H9 (cell line): ENCODE measurements around the gene ERI3. TPM values are rescaled to one million over a fixed set of nuclear protein-coding genes. Genes with fewer than 3 reads are reported as not detected.

Experiments used
- DNase-seq: peaks from one replicate; pipeline ENCODE4 v3.0.0-alpha.2; 2017
- H2AFZ ChIP-seq: one replicate; pipeline ENCODE4 v1.6.1; 2013; ENCODE audit warnings: mild to moderate bottlenecking, low read length, control low read depth, moderate library complexity
- H2AK5ac ChIP-seq: 2 replicates; pipeline ENCODE4 v1.6.1; 2013; ENCODE audit warnings: low read length, control low read depth, mixed read lengths; ENCODE audit not compliant: insufficient read length
- H2BK120ac ChIP-seq: one replicate; pipeline ENCODE4 v1.6.1; 2013; ENCODE audit warnings: low read depth, mild to moderate bottlenecking, low read length, control low read depth, inconsistent platforms; ENCODE audit not compliant: poor library complexity, severe bottlenecking
- H2BK12ac ChIP-seq: 2 replicates; pipeline ENCODE4 v1.6.1; 2013; ENCODE audit warnings: low read length, control low read depth, mixed read lengths, low read depth; ENCODE audit not compliant: insufficient read length
- H2BK15ac ChIP-seq: 2 replicates; pipeline ENCODE4 v1.6.1; 2013; ENCODE audit warnings: low read depth, low read length, control low read depth
- H2BK20ac ChIP-seq: one replicate; pipeline ENCODE4 v1.6.1; 2013; ENCODE audit warnings: low read depth, mild to moderate bottlenecking, low read length, control low read depth, inconsistent platforms; ENCODE audit not compliant: poor library complexity, severe bottlenecking
- H2BK5ac ChIP-seq: 2 replicates; pipeline ENCODE4 v1.6.1; 2013; ENCODE audit warnings: low read length, control low read depth, mixed read lengths; ENCODE audit not compliant: insufficient read length
- H3K14ac ChIP-seq: 2 replicates; pipeline ENCODE4 v1.6.1; 2013; ENCODE audit warnings: low read length, control low read depth; ENCODE audit not compliant: insufficient read depth
- H3K18ac ChIP-seq: 2 replicates; pipeline ENCODE4 v1.6.1; 2013; ENCODE audit warnings: low read depth, mild to moderate bottlenecking, mixed read lengths, low read length, control low read depth; ENCODE audit not compliant: insufficient read length
- H3K23ac ChIP-seq: 2 replicates; pipeline ENCODE4 v1.6.1; 2013; ENCODE audit warnings: low read length, control low read depth, mixed read lengths, low read depth; ENCODE audit not compliant: insufficient read length
- H3K23me2 ChIP-seq: 2 replicates; pipeline ENCODE4 v1.6.1; 2013; ENCODE audit warnings: low read depth, mild to moderate bottlenecking, mixed read lengths, low read length, control low read depth; ENCODE audit not compliant: insufficient read length, poor library complexity, severe bottlenecking
- H3K27ac ChIP-seq: 2 replicates; pipeline ENCODE4 v1.5.1; 2013; ENCODE audit warnings: low read length, control low read depth, mixed read lengths, low read depth; ENCODE audit not compliant: insufficient read length
- H3K27me3 ChIP-seq: 2 replicates; pipeline ENCODE4 v1.6.1; 2013; ENCODE audit warnings: low read length, control low read depth, inconsistent platforms; ENCODE audit not compliant: insufficient read depth
- H3K4ac ChIP-seq: 2 replicates; pipeline ENCODE4 v1.6.1; 2013; ENCODE audit warnings: low read depth, mild to moderate bottlenecking, control low read depth, inconsistent platforms, low read length, moderate library complexity
- H3K4me1 ChIP-seq: 2 replicates; pipeline ENCODE4 v1.6.1; 2013; ENCODE audit warnings: low read length, control low read depth, inconsistent platforms; ENCODE audit not compliant: insufficient read depth
- H3K4me2 ChIP-seq: 2 replicates; pipeline ENCODE4 v1.6.1; 2013; ENCODE audit warnings: low read length, control low read depth, mixed read lengths; ENCODE audit not compliant: insufficient read length, insufficient read depth
- H3K56ac ChIP-seq: 2 replicates; pipeline ENCODE4 v1.6.1; 2013; ENCODE audit warnings: low read depth, mild to moderate bottlenecking, mixed read lengths, low read length, control low read depth; ENCODE audit not compliant: insufficient read length
- H3K79me1 ChIP-seq: 2 replicates; pipeline ENCODE4 v1.6.1; 2013; ENCODE audit warnings: low read depth, mild to moderate bottlenecking, moderate library complexity, low read length, control low read depth, inconsistent platforms; ENCODE audit not compliant: insufficient read depth, poor library complexity, severe bottlenecking
- H3K79me2 ChIP-seq: 2 replicates; pipeline ENCODE4 v1.6.1; 2013; ENCODE audit warnings: low read length, control low read depth, inconsistent platforms; ENCODE audit not compliant: insufficient read depth
- H3K9ac ChIP-seq: 2 replicates; pipeline ENCODE4 v1.6.1; 2013; ENCODE audit warnings: low read length, control low read depth, mixed read lengths; ENCODE audit not compliant: insufficient read length; ENCODE audit errors: extremely low read depth
- H3K9me3 ChIP-seq: one replicate; pipeline ENCODE4 v1.6.1; 2013; ENCODE audit warnings: low read depth, low read length, inconsistent platforms; ENCODE audit not compliant: control insufficient read depth
- H3T11ph ChIP-seq: one replicate; pipeline ENCODE4 v1.6.1; 2013; ENCODE audit warnings: mild to moderate bottlenecking, low read length, control low read depth, inconsistent platforms
- H4K20me1 ChIP-seq: one replicate; pipeline ENCODE4 v1.6.1; 2013; ENCODE audit not compliant: control insufficient read depth, insufficient read length, insufficient read depth
- H4K5ac ChIP-seq: 2 replicates; pipeline ENCODE4 v1.6.1; 2013; ENCODE audit warnings: low read depth, mild to moderate bottlenecking, mixed read lengths, low read length, control low read depth; ENCODE audit not compliant: insufficient read length
- H4K8ac ChIP-seq: replicated peaks from 2 replicates; pipeline ENCODE4 v1.6.1; 2013; ENCODE audit warnings: low read length, control low read depth, mixed read lengths, low read depth; ENCODE audit not compliant: insufficient read length
- H4K91ac ChIP-seq: 2 replicates; pipeline ENCODE4 v1.6.1; 2013; ENCODE audit warnings: low read depth, mild to moderate bottlenecking, moderate library complexity, mixed read lengths, low read length, control low read depth; ENCODE audit not compliant: insufficient read length
- H3K27ac Mint-ChIP-seq, 3 experiments: 2 replicates in 2 of 3; 3 replicates in 1 of 3; pipeline ENCODE4 v1.8.0; 2020 to 2021; ENCODE audit warnings: mixed read lengths in 3 of 3, mild to moderate bottlenecking in 1 of 3, moderate library complexity in 1 of 3
- H3K27me3 Mint-ChIP-seq: 2 replicates; pipeline ENCODE4 v1.8.0; 2021; ENCODE audit warnings: low read depth, mild to moderate bottlenecking, moderate library complexity, mixed read lengths
- H3K36me3 Mint-ChIP-seq, 3 experiments: 2 replicates in 2 of 3; 3 replicates in 1 of 3; pipeline ENCODE4 v1.8.0; 2020 to 2021; ENCODE audit warnings: low read depth in 3 of 3, mixed read lengths in 3 of 3; ENCODE audit not compliant: insufficient read depth in 1 of 3
- H3K4me1 Mint-ChIP-seq, 2 experiments: 2 replicates each; pipeline ENCODE4 v1.8.0; 2020; ENCODE audit warnings: mixed read lengths in 2 of 2
- H3K4me3 Mint-ChIP-seq, 2 experiments: 2 replicates in 1 of 2; 3 replicates in 1 of 2; pipeline ENCODE4 v1.8.0; 2020 to 2021; ENCODE audit warnings: mild to moderate bottlenecking in 2 of 2, mixed read lengths in 2 of 2, moderate library complexity in 1 of 2
- H3K9me3 Mint-ChIP-seq, 2 experiments: 2 replicates in 1 of 2; 3 replicates in 1 of 2; pipeline ENCODE4 v1.8.0; 2020; ENCODE audit warnings: mild to moderate bottlenecking in 2 of 2, mixed read lengths in 2 of 2, moderate library complexity in 1 of 2
- WGBS: extraction: QIAGEN DNeasy Blood & Tissue Kit; methylation state at CpG from one replicate; pipeline ENCODE4 v1.1.7; 2013; ENCODE audit warnings: missing lambda C conversion rate, low lambda C conversion rate, mixed read lengths; ENCODE audit not compliant: insufficient read length; ENCODE audit errors: extremely low coverage; 5-methylcytosine and 5-hydroxymethylcytosine counted together
- total RNA-seq: library from RNA; stranded (reverse); gene quantifications from 2 replicates; pipeline ENCODE4 v1.2.1, GENCODE V29; 2021
- TF ChIP-seq, protein P1 (sequence below): fragments of 200-600 bp; sonication (generic); conservative IDR thresholded peaks from 3 replicates; pipeline ENCODE4 v1.8.0; 2021; ENCODE audit warnings: antibody characterized with exemption, mild to moderate bottlenecking

Gene ERI3
- total RNA-seq, 1 experiment from 2014 or later, result 61.6 TPM

DNA sequence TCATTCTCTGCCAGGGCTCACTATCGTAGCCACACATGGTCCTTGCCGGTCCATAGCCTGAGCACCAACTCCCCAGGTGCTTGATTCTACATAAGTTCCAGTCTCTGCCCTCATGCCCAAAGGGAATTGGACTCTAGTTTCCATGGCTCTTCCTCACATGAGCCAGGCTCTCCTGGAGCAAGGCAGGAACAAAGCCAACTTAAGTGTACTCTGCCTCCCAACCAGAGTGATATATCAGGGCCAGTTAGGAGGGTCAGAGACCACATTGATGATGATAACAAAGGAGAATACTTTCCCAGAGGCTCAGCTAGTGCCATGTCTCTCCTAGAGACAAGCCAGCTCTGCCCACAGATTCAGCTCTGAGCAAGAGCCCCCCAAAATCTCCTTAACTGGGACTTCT is 70.9 kb downstream of the ERI3 start:
- no peak overlapping the region for H3K4me3 Mint-ChIP-seq
- H3K27me3 Mint-ChIP-seq, result no peaks in the 10 kb centered on the region
- H4K91ac ChIP-seq, result no peak overlapping the region
- H2BK15ac ChIP-seq, result no peak overlapping the region
- no peaks in the 10 kb centered on the region; the same call in 1 of the 2 replicates for H3K4me1 ChIP-seq
- H4K8ac ChIP-seq, result no peak overlapping the region
- H3K4me1 Mint-ChIP-seq, result peaks cover under 1 to 3% of the 10 kb centered on the region in 2 experiments; a peak in 1 of 4 replicates
- peak overlapping the region in 1 of 3 experiments; percentile 15; a peak in 1 of 7 replicates for H3K27ac Mint-ChIP-seq
- H3K27ac ChIP-seq, result no peak overlapping the region
- no peaks in the 10 kb centered on the region for H3K9me3 Mint-ChIP-seq
- no peak overlapping the region for H3K18ac ChIP-seq
- no peaks in the 10 kb centered on the region for H3K27me3 ChIP-seq
- H3K56ac ChIP-seq, result no peak overlapping the region
- WGBS, result no CpG with 5 or more reads among the region's 2 CpGs
- H3K4ac ChIP-seq, result no peak overlapping the region
- no peak overlapping the region for H2BK5ac ChIP-seq
- no peak overlapping the region for H2AFZ ChIP-seq
- H3K4me2 ChIP-seq, result no peak overlapping the region
- no peaks in the 10 kb centered on the region for H3K79me2 ChIP-seq
- no peak overlapping the region for H2BK20ac ChIP-seq
- H2AK5ac ChIP-seq, result no peak overlapping the region
- no peaks in the 10 kb centered on the region for H4K20me1 ChIP-seq
- no peak overlapping the region for H3K23ac ChIP-seq
- H3K9me3 ChIP-seq, result no peaks in the 10 kb centered on the region
- no peak overlapping the region for H4K5ac ChIP-seq
- no peak overlapping the region for H3K14ac ChIP-seq
- no peak overlapping the region for H2BK120ac ChIP-seq
- DNase-seq, result no peak
- no peak overlapping the region for H3K9ac ChIP-seq
- TF ChIP-seq, protein P1, sequence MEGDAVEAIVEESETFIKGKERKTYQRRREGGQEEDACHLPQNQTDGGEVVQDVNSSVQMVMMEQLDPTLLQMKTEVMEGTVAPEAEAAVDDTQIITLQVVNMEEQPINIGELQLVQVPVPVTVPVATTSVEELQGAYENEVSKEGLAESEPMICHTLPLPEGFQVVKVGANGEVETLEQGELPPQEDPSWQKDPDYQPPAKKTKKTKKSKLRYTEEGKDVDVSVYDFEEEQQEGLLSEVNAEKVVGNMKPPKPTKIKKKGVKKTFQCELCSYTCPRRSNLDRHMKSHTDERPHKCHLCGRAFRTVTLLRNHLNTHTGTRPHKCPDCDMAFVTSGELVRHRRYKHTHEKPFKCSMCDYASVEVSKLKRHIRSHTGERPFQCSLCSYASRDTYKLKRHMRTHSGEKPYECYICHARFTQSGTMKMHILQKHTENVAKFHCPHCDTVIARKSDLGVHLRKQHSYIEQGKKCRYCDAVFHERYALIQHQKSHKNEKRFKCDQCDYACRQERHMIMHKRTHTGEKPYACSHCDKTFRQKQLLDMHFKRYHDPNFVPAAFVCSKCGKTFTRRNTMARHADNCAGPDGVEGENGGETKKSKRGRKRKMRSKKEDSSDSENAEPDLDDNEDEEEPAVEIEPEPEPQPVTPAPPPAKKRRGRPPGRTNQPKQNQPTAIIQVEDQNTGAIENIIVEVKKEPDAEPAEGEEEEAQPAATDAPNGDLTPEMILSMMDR, result no peak
- H3T11ph ChIP-seq, result no peak overlapping the region
- H3K36me3 Mint-ChIP-seq, result peaks cover 6 to 19% (median 9%) of the 10 kb centered on the region in 3 experiments; a peak in 6 of 7 replicates
- H3K23me2 ChIP-seq, result no peaks in the 10 kb centered on the region
- no peaks in the 10 kb centered on the region for H3K79me1 ChIP-seq
- no peak overlapping the region for H2BK12ac ChIP-seq
